ENCODE results near the gene SAMD4B. TPM values are rescaled to one million over a fixed set of nuclear protein-coding genes. Genes with fewer than 3 reads are reported as not detected.

Gene SAMD4B
- total and polyA plus RNA-seq, 4 donors, result 77.6 to 103 (median 86.8) TPM

DNA sequence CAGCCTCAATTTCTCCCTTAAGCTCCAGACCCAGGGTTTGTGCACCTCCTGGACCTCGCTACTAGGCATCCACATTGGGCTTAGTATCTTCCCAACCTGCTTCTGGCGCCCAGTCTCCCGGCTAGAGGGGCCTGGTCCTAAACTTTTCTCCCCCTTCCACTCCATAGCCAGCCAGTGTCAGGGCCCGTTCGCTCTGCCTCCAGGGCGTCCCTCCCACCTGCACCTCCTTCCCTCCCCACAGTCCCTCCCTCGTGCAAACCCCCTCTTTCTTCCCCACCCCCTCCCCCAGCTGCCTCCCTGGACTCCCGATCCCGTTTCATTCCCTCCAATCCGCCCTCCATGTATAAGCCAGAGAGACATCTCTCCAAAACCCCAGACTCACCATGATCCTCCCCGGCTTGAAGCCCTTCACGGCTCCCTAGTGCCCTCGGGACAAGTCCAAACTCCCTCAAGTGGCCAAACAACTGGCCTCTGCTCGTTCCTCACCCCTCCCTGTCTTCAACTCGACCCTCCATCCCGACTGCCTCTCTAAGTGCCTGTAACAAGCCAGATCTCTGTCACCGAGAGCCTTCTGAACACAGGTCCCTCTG lies 997 bp upstream of the SAMD4B start:
- 1 to 2% methylated on average over 17 of the region's 17 CpGs for WGBS, 2 donors
- TF ChIP-seq, protein P1, sequence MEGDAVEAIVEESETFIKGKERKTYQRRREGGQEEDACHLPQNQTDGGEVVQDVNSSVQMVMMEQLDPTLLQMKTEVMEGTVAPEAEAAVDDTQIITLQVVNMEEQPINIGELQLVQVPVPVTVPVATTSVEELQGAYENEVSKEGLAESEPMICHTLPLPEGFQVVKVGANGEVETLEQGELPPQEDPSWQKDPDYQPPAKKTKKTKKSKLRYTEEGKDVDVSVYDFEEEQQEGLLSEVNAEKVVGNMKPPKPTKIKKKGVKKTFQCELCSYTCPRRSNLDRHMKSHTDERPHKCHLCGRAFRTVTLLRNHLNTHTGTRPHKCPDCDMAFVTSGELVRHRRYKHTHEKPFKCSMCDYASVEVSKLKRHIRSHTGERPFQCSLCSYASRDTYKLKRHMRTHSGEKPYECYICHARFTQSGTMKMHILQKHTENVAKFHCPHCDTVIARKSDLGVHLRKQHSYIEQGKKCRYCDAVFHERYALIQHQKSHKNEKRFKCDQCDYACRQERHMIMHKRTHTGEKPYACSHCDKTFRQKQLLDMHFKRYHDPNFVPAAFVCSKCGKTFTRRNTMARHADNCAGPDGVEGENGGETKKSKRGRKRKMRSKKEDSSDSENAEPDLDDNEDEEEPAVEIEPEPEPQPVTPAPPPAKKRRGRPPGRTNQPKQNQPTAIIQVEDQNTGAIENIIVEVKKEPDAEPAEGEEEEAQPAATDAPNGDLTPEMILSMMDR (IDR thresholded peaks at IDR 0.05; ENCODE audit: control extremely low read depth, extremely low read depth), result no peak
- H3K4me1 ChIP-seq (ENCODE audit: control insufficient read depth in 5 of 5, insufficient read depth in 5 of 5, low read length in 5 of 5), result peaks cover 10 to 32% (median 11%) of the 10 kb centered on the region in 5 donors
- H3K9me3 ChIP-seq (ENCODE audit: control insufficient read depth in 4 of 4, insufficient read depth in 3 of 4, low read length in 3 of 4), result no peaks in the 10 kb centered on the region
- H3K27ac ChIP-seq (ENCODE audit: low read depth in 1 of 2, low read length in 1 of 2), result peak overlapping the region; percentile 78 to 81
- H3K9ac ChIP-seq (ENCODE audit: insufficient read depth in 1 of 2, low read length in 2 of 2), result peak overlapping the region; percentile 74 to 81
- peak in 1 of 3 donors; percentile 52 for DNase-seq
- H3K4me3 ChIP-seq, result peak overlapping the region; percentile 75
- ATAC-seq (ENCODE audit: insufficient read depth, low FRiP score), result no peak
- H3K36me3 ChIP-seq (ENCODE audit: control insufficient read depth in 4 of 4, insufficient read depth in 4 of 4, low read length in 4 of 4), result peaks cover 0 to 5% (median under 1%) of the 10 kb centered on the region in 4 donors
- no peaks in the 10 kb centered on the region for H3K27me3 ChIP-seq (ENCODE audit: control insufficient read depth in 3 of 3, insufficient read depth in 3 of 3, low read length in 2 of 3)

DNA sequence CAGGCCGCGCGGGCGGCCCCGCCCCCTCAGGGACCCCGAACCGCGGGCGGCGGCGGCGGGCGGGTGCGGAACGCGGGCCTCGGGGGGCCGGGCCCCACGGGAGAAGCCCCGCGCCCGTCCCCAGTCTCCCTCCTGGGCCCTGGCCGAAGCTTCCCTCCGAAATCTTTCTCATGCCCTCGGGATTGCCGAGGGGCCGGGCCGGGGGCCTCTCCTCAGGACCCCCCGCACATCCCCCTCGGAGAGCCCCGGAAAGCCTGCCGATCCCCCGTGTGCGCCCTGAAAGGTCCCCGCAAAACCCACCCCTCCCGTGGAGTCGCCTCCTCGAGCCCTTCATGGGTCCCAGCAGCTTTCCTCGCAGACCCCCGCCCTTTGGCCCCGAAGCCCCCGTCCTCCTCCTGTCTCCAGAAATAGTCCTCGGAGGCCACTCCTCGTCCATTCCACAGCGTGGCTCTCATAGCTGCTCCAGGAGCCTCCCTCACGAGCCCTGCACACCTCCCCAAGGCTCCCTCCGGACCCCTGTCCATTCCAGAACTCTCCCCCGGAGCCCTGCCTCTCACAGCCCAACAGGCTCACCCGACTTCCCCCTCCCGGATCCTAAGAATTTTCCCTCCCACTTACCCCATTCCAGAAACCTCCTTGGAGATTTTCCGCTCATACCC lies 555 bp downstream of the SAMD4B start:
- TF ChIP-seq, protein P1 (IDR thresholded peaks at IDR 0.05; ENCODE audit: control extremely low read depth, extremely low read depth), result no peak
- no peak for ATAC-seq (ENCODE audit: insufficient read depth, low FRiP score)
- H3K27ac ChIP-seq (ENCODE audit: low read depth in 1 of 2, low read length in 1 of 2), result peak overlapping the region; percentile 17 to 88
- no peaks in the 10 kb centered on the region for H3K27me3 ChIP-seq (ENCODE audit: control insufficient read depth in 3 of 3, insufficient read depth in 3 of 3, low read length in 2 of 3)
- no peaks in the 10 kb centered on the region for H3K9me3 ChIP-seq (ENCODE audit: control insufficient read depth in 4 of 4, insufficient read depth in 3 of 4, low read length in 3 of 4)
- 2 to 3% methylated on average over 45 to 51 of the region's 51 CpGs for WGBS, 2 donors
- H3K4me3 ChIP-seq, result peak overlapping the region; percentile 81
- peaks cover 0 to 6% (median 1%) of the 10 kb centered on the region in 4 donors for H3K36me3 ChIP-seq (ENCODE audit: control insufficient read depth in 4 of 4, insufficient read depth in 4 of 4, low read length in 4 of 4)
- peak in 2 of 3 donors; percentile 36 to 45 for DNase-seq
- H3K9ac ChIP-seq (ENCODE audit: insufficient read depth in 1 of 2, low read length in 2 of 2), result peak overlapping the region; percentile 83 to 95
- H3K4me1 ChIP-seq (ENCODE audit: control insufficient read depth in 5 of 5, insufficient read depth in 5 of 5, low read length in 5 of 5), result peaks cover 8 to 32% (median 15%) of the 10 kb centered on the region in 5 donors

DNA sequence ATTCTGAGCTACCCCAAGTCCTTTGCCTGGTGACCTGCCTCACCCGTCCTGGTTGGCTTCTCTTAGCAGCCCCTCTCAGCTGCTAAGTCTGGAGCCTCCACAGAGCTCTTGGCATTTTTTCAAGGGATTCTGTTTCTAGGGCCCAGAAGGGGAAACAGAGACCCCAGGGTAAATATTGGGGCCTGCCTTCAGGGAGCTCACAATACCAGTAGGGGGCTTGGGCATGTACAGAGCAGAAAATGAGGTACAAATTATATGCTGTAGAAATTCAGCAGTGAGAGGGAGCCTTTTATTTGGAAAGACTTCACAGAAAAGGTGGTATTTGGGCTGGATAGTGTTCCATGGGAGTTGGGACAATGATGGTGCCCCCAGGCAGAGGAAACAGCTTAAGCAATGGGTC lies 3.7 kb downstream of the SAMD4B start:
- ATAC-seq (ENCODE audit: insufficient read depth, low FRiP score), result no peak
- no peaks in the 10 kb centered on the region for H3K9me3 ChIP-seq (ENCODE audit: control insufficient read depth in 4 of 4, insufficient read depth in 3 of 4, low read length in 3 of 4)
- H3K4me3 ChIP-seq, result no peak overlapping the region
- peaks cover 0 to 16% (median 10%) of the 10 kb centered on the region in 4 donors for H3K36me3 ChIP-seq (ENCODE audit: control insufficient read depth in 4 of 4, insufficient read depth in 4 of 4, low read length in 4 of 4)
- H3K27ac ChIP-seq (ENCODE audit: low read depth in 1 of 2, low read length in 1 of 2), result no peak overlapping the region
- no peak for DNase-seq
- TF ChIP-seq, protein P1 (IDR thresholded peaks at IDR 0.05; ENCODE audit: control extremely low read depth, extremely low read depth), result no peak
- no peaks in the 10 kb centered on the region for H3K27me3 ChIP-seq (ENCODE audit: control insufficient read depth in 3 of 3, insufficient read depth in 3 of 3, low read length in 2 of 3)
- no peak overlapping the region for H3K9ac ChIP-seq (ENCODE audit: insufficient read depth in 1 of 2, low read length in 2 of 2)
- 79 to 94% methylated on average over 1 of the region's 1 CpG for WGBS, 2 donors
- peaks cover 4 to 27% (median 11%) of the 10 kb centered on the region in 5 donors for H3K4me1 ChIP-seq (ENCODE audit: control insufficient read depth in 5 of 5, insufficient read depth in 5 of 5, low read length in 5 of 5)
